COLO829 (cell line): ENCODE results near the gene EPM2A.

Source experiments
- DNase-seq: peaks from one replicate; pipeline ENCODE4 v3.0.0; 2012; ENCODE audit warnings: low spot score

Gene EPM2A

DNA sequence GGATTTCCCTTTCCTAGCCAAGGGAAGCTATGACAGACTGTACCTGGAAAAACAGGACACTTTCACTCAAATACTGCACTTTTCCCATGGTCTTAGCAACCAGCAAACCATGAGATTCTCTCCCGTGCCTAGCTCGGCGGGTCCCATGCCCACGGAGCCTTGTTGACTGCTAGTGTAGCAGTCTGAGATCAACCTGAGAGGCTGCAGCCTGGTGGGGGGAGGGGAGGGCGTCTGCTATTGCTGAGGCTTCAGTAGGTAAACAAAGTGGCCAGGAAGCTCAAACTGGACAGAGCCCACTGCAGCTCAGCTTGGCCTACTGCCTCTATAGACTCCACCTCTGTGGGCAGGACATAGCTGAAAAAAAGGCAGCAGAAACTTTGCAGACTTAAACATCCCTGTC, 61.8 kb downstream of the EPM2A start:
- no peak for DNase-seq

DNA sequence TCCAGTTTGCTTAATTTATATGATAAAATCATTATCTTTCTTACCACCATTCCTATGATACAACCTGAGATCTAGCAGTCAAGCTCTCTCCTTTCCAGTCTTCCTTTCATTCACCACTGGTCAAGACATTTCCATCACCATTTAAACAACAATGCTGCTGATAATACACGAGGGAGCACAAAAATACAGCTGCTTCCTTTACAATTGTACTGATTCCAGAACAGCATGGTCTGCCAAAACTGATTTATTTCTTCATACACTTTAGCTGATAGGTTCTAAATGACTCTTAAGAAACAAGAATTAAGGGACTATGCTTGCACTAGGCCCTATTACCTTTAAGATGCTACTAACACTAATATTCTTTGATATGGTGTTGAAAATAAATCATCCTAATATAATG, 65.0 kb downstream of the EPM2A start:
- DNase-seq, result no peak

DNA sequence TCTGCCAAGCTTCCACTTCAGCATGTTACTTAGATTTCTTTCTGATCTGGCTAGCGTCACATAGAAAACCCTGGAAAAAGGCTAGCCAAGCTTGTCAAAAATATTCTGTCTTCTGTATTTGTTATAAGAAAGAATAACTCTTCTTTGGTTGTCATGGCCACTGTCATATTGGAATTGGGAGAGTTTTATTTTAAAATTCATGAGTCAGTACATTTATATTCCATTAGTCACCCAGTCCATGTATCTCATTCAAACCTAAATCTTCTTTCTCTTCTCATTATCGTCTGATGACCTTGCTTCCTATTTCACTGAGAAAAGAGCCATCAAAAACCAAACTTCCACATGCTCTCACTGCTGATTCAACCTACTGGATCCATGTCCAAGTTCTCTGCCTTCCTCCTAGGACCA, 65.7 kb downstream of the EPM2A start:
- DNase-seq, result peak; percentile 25

DNA sequence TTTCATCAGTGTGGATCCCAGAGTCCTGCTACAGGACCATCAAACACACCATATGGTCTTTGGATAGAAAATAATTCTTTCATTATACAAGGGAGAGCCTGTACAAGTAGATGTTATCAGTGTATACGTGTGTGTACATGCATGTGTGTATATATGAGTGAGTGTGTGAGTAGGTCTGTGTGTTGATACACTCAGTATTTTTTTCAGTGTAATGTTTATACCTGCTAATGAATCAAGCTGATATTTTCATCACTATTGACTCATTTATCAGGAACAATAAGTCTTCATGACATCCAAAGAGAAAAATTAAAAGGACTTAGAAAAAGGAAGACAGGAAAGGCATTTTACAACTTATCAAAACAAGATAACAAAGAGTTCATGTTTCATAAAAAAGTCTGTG, 66.5 kb downstream of the EPM2A start:
- DNase-seq, result no peak

DNA sequence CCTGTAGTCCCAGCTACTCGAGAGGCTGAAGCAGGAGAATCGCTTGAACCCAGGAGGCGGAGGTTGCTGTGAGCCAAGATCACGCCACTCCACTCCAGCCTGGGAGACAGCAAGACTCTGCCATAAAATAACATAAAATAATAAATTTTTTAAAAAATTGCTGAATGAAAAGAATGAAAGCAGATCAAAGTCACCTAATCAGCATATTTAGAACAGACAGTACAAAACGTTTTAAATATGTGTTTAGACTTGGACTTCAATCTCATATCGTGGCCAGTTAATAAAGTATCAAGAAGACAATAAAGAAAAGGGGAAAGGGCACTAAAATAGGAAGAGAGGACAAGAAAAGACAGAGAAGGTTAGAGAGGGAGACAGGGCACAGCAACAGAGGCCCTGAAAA, 74.6 kb downstream of the EPM2A start:
- DNase-seq, result no peak

DNA sequence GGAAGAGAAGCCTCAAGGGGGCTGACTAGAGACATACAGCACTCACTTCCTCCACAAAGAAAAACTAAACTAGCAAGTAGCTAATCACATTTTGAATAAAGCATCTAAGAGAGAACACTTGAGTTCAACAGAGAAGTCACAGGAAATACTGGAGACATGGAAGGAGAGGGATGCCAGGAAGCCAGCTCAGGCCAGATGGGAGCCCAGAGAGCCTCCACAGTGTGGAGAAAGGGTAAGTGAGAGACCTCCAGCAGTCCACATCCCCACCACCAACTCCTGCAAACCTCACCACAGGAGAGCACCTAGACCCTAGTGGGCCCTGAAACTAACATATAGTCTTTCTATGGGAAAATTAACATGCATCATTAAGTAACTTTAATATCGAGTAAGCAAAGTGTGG, 79.2 kb downstream of the EPM2A start:
- no peak for DNase-seq

DNA sequence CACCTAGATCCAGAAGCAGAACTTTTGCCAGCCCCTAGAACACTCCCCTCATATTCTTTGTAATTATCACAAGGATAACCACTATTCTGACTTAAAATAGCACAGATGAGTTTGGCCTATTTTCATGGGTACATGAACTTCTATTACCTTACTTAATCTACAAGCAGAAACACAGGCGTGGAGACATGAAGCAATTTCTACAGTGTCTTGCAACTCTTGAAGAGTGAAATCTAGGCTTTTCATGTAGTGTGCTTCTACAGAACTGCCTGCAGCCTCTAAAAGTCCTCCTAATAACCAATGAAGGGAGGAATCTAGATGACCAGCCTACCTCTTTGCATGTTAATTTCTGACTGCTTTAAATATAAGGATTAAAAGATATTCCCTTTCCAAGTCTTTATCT, 82.7 kb downstream of the EPM2A start:
- no peak for DNase-seq

DNA sequence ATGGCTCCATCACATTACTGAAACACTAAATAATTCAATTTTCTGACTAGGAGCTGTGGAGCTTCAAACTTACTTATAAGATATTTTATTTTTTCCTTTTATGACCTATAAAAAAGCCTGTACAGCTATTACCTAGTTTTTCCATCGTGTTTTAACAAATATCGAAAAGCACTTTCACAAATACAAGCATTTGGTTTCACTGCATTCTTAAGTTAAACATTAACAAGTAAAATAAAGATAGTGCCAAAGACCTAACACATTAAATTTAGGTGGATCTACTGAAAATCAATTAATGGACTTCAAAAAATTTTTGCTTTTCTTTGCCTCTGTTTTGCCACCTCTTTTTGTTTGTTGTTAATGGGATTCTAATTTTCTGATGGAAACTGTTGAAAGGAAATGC, 83.3 kb downstream of the EPM2A start:
- DNase-seq, result no peak

DNA sequence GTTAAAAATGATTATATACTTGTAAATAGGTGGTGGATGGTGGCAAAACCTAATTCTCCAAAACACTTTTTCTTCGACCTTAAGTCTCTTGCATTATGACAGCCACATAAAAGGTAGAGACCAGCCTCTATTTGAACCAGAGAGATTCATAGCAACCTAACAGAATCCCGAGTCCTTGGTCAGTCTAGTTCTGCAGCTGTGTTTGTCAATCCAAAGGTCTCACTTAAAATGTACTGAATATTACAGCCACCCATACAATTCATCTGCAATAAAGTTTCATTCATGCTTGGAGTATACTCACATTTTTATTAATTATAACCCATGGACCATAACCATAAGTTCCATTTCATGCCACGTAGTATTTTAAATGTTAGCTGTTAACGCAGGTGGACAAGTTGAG, 87.2 kb downstream of the EPM2A start:
- DNase-seq, result no peak

DNA sequence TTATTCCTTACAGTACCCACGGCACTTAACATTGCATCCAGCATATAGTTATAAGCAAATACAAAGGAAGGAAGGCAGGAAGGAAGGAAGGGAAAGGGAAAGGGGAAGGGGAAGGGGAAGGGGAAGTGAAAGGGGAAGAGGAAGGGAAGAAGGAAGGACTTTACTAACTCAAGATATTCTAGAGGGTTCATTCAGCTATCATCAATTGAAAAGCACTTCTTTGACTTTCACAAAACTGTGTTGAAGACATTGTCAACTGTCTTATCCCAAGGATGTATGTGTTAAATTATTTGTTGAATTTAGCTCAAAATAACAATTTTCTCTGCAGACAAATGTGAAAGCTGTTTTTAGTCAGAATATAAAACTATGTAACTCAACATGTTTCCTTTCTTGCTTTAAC, 87.7 kb downstream of the EPM2A start:
- DNase-seq, result no peak

DNA sequence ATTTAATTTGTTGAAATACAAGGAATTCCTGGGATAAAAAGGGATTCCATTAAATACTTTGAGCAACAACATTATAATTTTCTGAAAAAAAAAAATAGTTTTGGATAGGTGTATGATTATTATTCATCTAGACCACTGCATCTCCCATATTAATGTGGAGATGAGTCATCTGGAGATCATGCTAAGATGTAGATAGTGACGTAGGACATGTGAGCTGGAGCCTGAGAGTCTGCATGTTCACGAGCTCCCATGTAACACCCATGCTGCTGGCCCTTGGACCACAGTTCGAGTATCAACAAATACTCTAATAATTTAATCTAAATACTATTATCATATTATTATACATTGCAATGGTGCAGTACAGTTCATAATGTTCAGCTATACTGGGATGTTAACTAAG, 91.6 kb downstream of the EPM2A start:
- DNase-seq, result no peak

DNA sequence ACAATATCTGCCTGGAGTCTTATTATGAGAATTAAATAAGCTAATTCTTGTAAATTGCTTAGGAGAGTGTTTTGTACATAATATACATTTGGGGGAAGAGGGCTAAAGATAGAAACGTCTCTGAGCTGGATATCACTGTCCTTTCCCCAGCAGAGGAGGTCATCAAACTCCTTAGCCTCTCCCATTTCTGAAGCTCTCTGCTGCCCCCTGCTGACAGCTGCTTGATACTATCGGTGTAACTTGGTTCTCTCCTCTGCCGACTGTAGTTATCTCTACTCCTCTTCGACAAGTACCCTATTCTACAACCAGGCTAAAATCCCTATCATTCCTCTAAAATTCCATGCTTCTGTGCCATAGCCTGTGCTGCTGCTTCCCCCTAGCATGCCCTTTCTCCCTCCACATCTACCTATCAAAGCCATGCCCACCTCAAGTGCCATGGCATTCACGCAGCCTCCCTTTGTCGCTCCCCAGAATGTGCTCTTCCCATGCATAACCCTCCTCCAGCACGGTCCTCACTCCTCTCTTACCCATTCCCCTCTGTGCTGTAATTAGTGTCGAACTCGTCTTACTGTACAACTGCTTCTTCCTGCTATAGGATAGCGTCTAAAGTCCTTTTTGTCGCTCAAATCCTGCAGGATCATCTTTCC, 101.2 kb downstream of the EPM2A start:
- peak; percentile 74 for DNase-seq

DNA sequence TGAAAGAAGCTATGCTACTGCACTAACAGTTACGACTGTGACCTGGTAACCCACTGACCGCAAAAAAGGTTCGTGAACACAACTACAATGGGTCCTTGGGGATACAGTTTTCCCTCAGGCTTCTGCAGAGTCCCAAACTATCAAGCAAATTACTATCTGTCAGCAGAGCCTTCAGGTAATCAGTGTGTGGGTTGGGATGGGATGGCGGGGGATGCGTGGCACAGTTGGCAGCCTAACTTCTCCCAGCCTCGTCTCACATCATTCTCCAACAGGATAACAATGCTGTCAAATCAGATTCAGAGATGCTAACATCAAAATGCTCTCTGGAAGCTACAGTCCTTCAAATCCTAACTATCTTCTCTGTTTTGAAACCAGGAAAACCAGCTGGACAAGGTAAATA, 102.3 kb downstream of the EPM2A start:
- DNase-seq, result no peak

DNA sequence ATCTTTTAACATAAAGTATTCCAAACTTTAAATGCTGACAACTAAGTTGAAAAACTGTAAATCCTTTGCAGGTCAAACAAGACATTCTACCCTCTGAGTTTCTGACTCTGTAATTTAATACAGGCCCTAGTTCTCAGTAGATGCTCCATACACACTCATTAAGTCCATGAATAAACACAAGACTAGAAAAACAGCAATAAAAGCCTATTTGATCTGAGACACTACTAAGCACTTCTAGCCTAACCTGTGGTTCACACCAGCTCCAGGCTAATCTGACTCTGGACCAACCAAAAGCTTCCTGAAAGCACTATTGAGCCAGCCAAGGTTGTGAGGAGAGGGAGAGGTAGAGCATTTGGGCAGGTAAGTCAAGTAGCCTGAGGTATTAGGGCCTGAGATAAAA, 103.9 kb downstream of the EPM2A start:
- no peak for DNase-seq

DNA sequence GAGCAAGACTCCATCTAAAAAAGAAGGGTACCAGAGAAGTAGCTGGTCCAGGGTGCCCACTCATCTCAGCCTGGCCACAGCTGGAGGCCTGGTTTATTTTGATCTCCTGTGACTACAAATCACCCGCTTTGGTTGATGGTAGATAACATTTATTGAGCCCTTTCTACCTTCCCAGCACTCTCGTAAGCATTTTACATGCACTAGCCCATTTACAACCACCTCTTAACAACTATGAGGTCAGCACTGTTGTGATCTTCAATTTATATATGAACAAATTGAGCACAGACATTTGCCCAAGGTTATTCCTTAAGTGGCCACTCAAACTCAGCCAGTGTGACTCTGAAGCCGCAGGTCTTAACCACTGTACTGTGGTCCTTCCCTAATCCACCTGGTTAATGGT, 104.7 kb downstream of the EPM2A start:
- no peak for DNase-seq

DNA sequence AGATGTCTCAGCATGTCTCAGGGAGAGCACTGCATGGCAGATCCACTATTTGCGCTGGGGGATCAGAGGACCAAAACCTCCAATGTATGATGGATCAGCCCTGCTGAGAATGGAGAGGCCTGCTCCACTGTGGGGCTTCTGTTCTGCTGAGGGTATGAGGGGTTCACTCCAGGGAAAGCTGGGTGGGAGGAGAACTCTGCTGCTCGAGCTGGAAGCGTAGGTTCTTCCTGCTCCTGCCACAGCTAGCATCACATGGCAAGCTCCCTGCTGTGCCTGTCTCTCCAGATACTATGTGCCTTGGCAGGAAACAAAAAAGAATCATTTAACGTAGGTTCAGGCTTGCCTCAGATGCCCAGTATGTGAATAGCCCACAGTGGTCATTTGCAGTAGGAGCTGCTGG, 105.8 kb downstream of the EPM2A start:
- DNase-seq, result no peak

DNA sequence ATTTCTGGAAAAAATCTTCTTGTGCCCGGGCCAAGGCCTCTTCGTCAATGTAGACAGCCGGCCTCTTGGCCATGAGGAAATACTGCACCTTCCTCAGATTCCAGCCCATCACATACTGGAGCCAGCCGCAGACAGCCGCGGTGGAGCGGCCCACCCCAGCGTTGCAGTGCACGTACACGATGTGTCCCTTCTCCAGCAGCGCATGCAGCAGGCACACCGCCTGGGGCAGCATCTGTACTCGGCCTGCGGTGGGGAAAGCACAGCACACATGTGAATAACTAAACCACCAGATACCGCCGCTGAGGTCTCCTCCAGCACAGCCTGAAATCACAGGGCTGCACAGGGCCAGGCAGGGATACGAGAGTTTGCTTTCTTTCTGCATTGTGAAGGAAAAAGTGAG, 107.9 kb downstream of the EPM2A start:
- DNase-seq, result no peak

DNA sequence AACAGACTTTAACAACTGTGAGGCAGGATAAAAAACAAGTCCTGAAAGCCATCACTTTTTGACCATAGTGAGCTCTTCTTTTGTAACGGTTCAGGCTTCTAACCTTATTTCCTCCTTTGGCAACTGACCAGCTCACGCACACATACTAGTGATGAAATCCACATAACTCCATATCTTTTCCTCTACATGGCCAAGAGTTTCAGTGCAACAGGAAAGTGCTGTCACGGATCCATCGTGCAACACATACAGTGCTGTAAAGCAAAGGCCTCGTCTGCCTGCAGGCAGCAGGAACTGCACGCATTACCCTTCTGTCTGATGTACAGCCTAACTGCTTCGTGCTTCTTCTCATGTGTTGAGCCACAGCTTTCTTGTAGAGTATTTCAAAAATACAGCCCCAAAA, 108.5 kb downstream of the EPM2A start:
- DNase-seq, result no peak

DNA sequence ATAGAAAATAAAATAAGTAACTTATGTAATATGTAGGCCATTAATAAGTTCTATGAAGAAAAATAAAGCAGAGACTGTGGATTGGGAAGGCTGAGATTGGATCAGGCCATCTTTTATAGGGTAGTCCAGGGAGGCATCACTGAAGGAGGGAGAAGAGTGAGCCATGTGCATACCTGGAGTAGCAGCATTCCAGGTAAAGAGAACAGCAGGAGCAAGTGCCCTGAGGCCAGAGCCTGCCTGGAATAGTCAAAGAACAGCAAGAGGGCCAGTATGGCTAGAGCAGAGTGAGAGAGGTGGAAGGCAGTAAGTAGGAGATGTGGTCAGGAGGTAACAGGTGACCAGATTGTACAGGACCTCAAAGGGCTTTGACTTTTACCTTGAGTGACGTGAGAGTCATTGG, 112.1 kb downstream of the EPM2A start:
- no peak for DNase-seq

DNA sequence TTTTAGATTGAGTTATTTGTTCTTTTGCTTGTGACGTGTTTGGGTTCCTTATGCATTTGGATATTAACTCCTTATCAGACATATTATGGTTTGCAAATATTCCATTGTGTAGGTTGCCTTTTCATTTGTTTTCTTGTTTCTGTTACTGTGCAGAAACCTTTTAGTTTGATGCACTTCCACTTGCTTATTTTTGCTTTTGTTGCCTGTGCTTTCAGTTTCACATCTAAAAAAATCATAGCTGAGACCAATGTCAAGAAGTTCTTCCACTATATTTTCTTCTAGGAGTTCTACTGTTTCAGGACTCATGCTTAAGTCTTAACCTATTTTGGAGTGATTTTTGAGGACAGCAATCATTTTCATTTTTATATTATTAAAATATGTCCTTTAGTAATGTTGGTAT, 113.5 kb downstream of the EPM2A start:
- DNase-seq, result no peak

DNA sequence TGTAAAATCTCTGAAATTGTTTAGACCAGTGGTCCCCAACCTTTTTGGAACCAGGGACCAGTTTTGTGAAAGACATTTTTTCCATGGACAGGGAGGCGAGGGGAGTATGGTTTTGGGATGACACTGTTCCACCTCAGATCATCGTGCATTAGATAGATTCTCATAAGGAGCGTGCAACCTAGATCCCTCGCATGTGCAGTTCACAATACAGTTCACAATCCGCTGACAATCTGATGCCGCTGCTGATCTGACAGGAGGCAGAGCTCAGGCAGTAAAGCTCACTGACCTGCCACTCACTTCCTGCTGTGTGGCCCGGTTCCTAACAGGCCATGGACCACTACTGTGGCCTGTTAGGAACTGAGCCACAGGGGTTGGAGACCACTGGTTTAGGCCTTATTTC, 115.2 kb downstream of the EPM2A start:
- DNase-seq, result no peak

DNA sequence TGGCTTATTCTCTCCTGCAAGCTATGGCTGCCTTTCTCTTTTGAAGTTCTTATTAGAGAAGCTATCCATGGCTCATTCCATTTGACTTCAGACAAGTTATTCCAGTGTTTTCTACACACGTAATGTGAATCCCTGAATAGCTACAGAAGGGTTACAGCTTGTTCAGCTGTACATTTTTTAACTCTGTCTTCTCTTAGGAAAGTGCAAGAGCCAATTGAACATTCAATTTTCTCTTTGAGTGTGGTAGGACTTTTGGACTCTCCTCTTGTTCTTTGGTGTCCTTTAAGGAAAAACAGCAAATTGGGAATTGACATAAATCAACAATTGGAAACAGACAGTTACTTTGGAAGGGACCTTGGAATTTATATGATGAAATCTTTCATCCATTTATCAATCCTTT, 125.8 kb downstream of the EPM2A start:
- DNase-seq, result no peak

DNA sequence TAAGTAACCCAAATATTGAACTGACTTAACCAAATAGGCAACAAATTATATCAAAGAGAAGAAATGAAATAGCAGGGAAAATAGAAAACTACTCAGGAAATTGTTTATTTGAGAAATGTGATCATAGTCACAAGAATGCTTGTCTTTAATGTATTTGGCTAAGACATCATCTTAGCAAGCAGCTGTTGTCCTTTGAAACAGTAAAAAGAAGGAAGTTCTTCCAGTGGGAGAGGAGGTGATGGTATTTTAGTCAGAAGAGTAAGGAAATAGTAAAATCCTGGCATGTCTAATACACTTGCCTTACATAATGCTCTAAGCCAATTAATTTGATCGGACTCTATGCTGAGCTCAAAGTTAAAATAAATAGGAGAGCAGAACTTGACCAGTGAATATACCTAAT, 126.5 kb downstream of the EPM2A start:
- no peak for DNase-seq

DNA sequence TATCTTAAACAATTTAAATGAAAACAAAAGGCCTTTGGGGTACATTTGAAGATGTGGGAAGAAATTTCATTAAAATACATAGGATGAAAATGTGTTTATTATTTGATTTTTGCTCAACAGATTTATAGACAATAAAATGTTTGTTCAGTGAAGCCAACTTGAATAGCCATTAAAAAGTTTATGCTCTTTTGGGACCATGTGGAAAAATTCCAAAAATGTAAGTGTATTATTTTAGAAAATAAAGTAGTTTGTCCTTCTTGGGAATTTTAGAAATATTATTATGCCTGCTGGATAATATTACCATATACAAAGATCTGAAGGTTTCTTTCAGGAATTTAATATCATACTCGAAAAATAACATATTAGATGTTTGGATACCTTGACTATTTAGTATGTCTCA, 131.3 kb downstream of the EPM2A start:
- no peak for DNase-seq

DNA sequence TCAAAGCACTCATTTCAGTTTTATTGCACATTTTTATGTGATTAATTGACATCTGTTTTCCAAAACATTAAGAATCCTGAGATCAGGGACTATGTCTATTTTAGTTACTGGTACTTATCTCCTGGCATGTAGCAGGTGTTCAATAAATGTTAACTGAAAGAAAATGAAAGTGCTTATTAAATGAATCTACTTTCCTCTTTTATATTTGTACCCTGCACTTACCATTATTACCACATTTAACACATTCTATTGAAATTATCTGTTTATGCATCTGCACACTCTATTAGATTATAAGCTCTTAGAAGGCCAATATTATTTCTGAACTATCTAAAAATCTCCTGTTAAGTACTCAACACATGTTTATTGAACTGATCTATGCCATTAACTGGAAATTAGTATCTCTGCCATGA, 131.9 kb downstream of the EPM2A start:
- DNase-seq, result no peak
